H9 (cell line): ENCODE data around the gene SLC6A3. TPM values are rescaled to one million over a fixed set of nuclear protein-coding genes. Genes with fewer than 3 reads are reported as not detected.
A peak's percentile ranks its signal among the peaks of the same experiment; 100 is the strongest.

Experiments
- DNase-seq: peaks from one replicate; pipeline ENCODE4 v3.0.0-alpha.2; 2017
- H2AFZ ChIP-seq: one replicate; pipeline ENCODE4 v1.6.1; 2013; ENCODE audit warnings: mild to moderate bottlenecking, low read length, control low read depth, moderate library complexity
- H2AK5ac ChIP-seq: 2 replicates; pipeline ENCODE4 v1.6.1; 2013; ENCODE audit warnings: low read length, control low read depth, mixed read lengths; ENCODE audit not compliant: insufficient read length
- H2BK120ac ChIP-seq: one replicate; pipeline ENCODE4 v1.6.1; 2013; ENCODE audit warnings: low read depth, mild to moderate bottlenecking, low read length, control low read depth, inconsistent platforms; ENCODE audit not compliant: poor library complexity, severe bottlenecking
- H2BK12ac ChIP-seq: 2 replicates; pipeline ENCODE4 v1.6.1; 2013; ENCODE audit warnings: low read length, control low read depth, mixed read lengths, low read depth; ENCODE audit not compliant: insufficient read length
- H2BK15ac ChIP-seq: 2 replicates; pipeline ENCODE4 v1.6.1; 2013; ENCODE audit warnings: low read depth, low read length, control low read depth
- H2BK20ac ChIP-seq: one replicate; pipeline ENCODE4 v1.6.1; 2013; ENCODE audit warnings: low read depth, mild to moderate bottlenecking, low read length, control low read depth, inconsistent platforms; ENCODE audit not compliant: poor library complexity, severe bottlenecking
- H2BK5ac ChIP-seq: 2 replicates; pipeline ENCODE4 v1.6.1; 2013; ENCODE audit warnings: low read length, control low read depth, mixed read lengths; ENCODE audit not compliant: insufficient read length
- H3K14ac ChIP-seq: 2 replicates; pipeline ENCODE4 v1.6.1; 2013; ENCODE audit warnings: low read length, control low read depth; ENCODE audit not compliant: insufficient read depth
- H3K18ac ChIP-seq: 2 replicates; pipeline ENCODE4 v1.6.1; 2013; ENCODE audit warnings: low read depth, mild to moderate bottlenecking, mixed read lengths, low read length, control low read depth; ENCODE audit not compliant: insufficient read length
- H3K23ac ChIP-seq: 2 replicates; pipeline ENCODE4 v1.6.1; 2013; ENCODE audit warnings: low read length, control low read depth, mixed read lengths, low read depth; ENCODE audit not compliant: insufficient read length
- H3K23me2 ChIP-seq: 2 replicates; pipeline ENCODE4 v1.6.1; 2013; ENCODE audit warnings: low read depth, mild to moderate bottlenecking, mixed read lengths, low read length, control low read depth; ENCODE audit not compliant: insufficient read length, poor library complexity, severe bottlenecking
- H3K27ac ChIP-seq: 2 replicates; pipeline ENCODE4 v1.5.1; 2013; ENCODE audit warnings: low read length, control low read depth, mixed read lengths, low read depth; ENCODE audit not compliant: insufficient read length
- H3K27me3 ChIP-seq: 2 replicates; pipeline ENCODE4 v1.6.1; 2013; ENCODE audit warnings: low read length, control low read depth, inconsistent platforms; ENCODE audit not compliant: insufficient read depth
- H3K4ac ChIP-seq: 2 replicates; pipeline ENCODE4 v1.6.1; 2013; ENCODE audit warnings: low read depth, mild to moderate bottlenecking, control low read depth, inconsistent platforms, low read length, moderate library complexity
- H3K4me1 ChIP-seq: 2 replicates; pipeline ENCODE4 v1.6.1; 2013; ENCODE audit warnings: low read length, control low read depth, inconsistent platforms; ENCODE audit not compliant: insufficient read depth
- H3K4me2 ChIP-seq: 2 replicates; pipeline ENCODE4 v1.6.1; 2013; ENCODE audit warnings: low read length, control low read depth, mixed read lengths; ENCODE audit not compliant: insufficient read length, insufficient read depth
- H3K56ac ChIP-seq: 2 replicates; pipeline ENCODE4 v1.6.1; 2013; ENCODE audit warnings: low read depth, mild to moderate bottlenecking, mixed read lengths, low read length, control low read depth; ENCODE audit not compliant: insufficient read length
- H3K79me1 ChIP-seq: 2 replicates; pipeline ENCODE4 v1.6.1; 2013; ENCODE audit warnings: low read depth, mild to moderate bottlenecking, moderate library complexity, low read length, control low read depth, inconsistent platforms; ENCODE audit not compliant: insufficient read depth, poor library complexity, severe bottlenecking
- H3K79me2 ChIP-seq: 2 replicates; pipeline ENCODE4 v1.6.1; 2013; ENCODE audit warnings: low read length, control low read depth, inconsistent platforms; ENCODE audit not compliant: insufficient read depth
- H3K9ac ChIP-seq: 2 replicates; pipeline ENCODE4 v1.6.1; 2013; ENCODE audit warnings: low read length, control low read depth, mixed read lengths; ENCODE audit not compliant: insufficient read length; ENCODE audit errors: extremely low read depth
- H3K9me3 ChIP-seq: one replicate; pipeline ENCODE4 v1.6.1; 2013; ENCODE audit warnings: low read depth, low read length, inconsistent platforms; ENCODE audit not compliant: control insufficient read depth
- H3T11ph ChIP-seq: one replicate; pipeline ENCODE4 v1.6.1; 2013; ENCODE audit warnings: mild to moderate bottlenecking, low read length, control low read depth, inconsistent platforms
- H4K20me1 ChIP-seq: one replicate; pipeline ENCODE4 v1.6.1; 2013; ENCODE audit not compliant: control insufficient read depth, insufficient read length, insufficient read depth
- H4K5ac ChIP-seq: 2 replicates; pipeline ENCODE4 v1.6.1; 2013; ENCODE audit warnings: low read depth, mild to moderate bottlenecking, mixed read lengths, low read length, control low read depth; ENCODE audit not compliant: insufficient read length
- H4K8ac ChIP-seq: replicated peaks from 2 replicates; pipeline ENCODE4 v1.6.1; 2013; ENCODE audit warnings: low read length, control low read depth, mixed read lengths, low read depth; ENCODE audit not compliant: insufficient read length
- H4K91ac ChIP-seq: 2 replicates; pipeline ENCODE4 v1.6.1; 2013; ENCODE audit warnings: low read depth, mild to moderate bottlenecking, moderate library complexity, mixed read lengths, low read length, control low read depth; ENCODE audit not compliant: insufficient read length
- H3K27ac Mint-ChIP-seq, 3 experiments: 2 replicates in 2 of 3; 3 replicates in 1 of 3; pipeline ENCODE4 v1.8.0; 2020 to 2021; ENCODE audit warnings: mixed read lengths in 3 of 3, mild to moderate bottlenecking in 1 of 3, moderate library complexity in 1 of 3
- H3K27me3 Mint-ChIP-seq: 2 replicates; pipeline ENCODE4 v1.8.0; 2021; ENCODE audit warnings: low read depth, mild to moderate bottlenecking, moderate library complexity, mixed read lengths
- H3K36me3 Mint-ChIP-seq, 3 experiments: 2 replicates in 2 of 3; 3 replicates in 1 of 3; pipeline ENCODE4 v1.8.0; 2020 to 2021; ENCODE audit warnings: low read depth in 3 of 3, mixed read lengths in 3 of 3; ENCODE audit not compliant: insufficient read depth in 1 of 3
- H3K4me1 Mint-ChIP-seq, 2 experiments: 2 replicates each; pipeline ENCODE4 v1.8.0; 2020; ENCODE audit warnings: mixed read lengths in 2 of 2
- H3K4me3 Mint-ChIP-seq, 2 experiments: 2 replicates in 1 of 2; 3 replicates in 1 of 2; pipeline ENCODE4 v1.8.0; 2020 to 2021; ENCODE audit warnings: mild to moderate bottlenecking in 2 of 2, mixed read lengths in 2 of 2, moderate library complexity in 1 of 2
- H3K9me3 Mint-ChIP-seq, 2 experiments: 2 replicates in 1 of 2; 3 replicates in 1 of 2; pipeline ENCODE4 v1.8.0; 2020; ENCODE audit warnings: mild to moderate bottlenecking in 2 of 2, mixed read lengths in 2 of 2, moderate library complexity in 1 of 2
- WGBS: extraction: QIAGEN DNeasy Blood & Tissue Kit; methylation state at CpG from one replicate; pipeline ENCODE4 v1.1.7; 2013; ENCODE audit warnings: missing lambda C conversion rate, low lambda C conversion rate, mixed read lengths; ENCODE audit not compliant: insufficient read length; ENCODE audit errors: extremely low coverage; 5-methylcytosine and 5-hydroxymethylcytosine counted together
- total RNA-seq: library from RNA; stranded (reverse); gene quantifications from 2 replicates; pipeline ENCODE4 v1.2.1, GENCODE V29; 2021
- TF ChIP-seq, protein P1 (sequence below): fragments of 200-600 bp; sonication (generic); conservative IDR thresholded peaks from 3 replicates; pipeline ENCODE4 v1.8.0; 2021; ENCODE audit warnings: antibody characterized with exemption, mild to moderate bottlenecking

The SLC6A3 gene
- total RNA-seq, 1 experiment from 2014 or later, result 0.61 TPM

DNA sequence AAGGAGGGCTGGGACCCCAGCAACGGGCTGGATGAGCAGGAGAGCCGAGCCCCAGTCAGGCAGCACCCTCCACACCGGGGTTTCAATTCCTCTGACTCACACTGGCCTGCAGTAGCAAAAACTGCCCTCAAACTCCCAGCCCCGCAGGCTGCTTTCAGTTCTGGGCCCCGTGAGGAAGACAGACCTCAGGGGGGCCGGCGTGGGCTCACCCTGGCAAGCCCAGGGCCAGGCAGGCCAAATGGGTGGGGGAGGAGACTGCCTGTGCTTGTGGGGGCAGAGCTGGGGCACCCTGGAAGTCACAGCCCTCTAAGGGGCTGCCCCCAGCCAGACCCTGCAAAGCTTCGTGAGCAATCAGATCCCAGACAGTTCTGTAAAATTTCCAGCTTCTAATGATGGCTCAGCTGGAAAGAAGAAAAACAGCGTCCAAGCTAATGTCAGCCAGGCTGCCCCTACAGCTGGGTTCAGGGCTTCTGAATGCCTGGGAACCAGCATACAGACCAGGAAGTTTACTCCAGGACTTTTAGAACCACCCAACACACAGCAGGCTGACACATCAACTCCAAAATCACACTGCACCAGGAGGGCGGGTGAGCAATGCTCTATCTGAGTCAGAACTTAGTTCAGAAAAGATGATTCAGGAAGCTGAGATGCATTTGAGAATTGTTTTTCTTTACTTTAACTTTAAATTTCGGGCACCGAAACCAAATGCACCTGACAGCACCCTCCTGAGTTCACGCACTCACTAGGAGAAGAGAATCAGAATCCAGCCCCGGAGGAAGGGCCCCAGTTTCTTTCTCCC lies 43.8 kb upstream of the SLC6A3 start:
- no peak for DNase-seq
- Histone ChIP-seq H4K5ac (no peak overlapping the region), H3K27me3 (no peaks in the 10 kb centered on the region), H4K8ac (no peak overlapping the region), H3K4ac (no peak overlapping the region), H3K79me1 (no peaks in the 10 kb centered on the region), H2BK12ac (no peak overlapping the region), H3K9me3 (no peaks in the 10 kb centered on the region), H3T11ph (no peak overlapping the region), H3K23me2 (no peaks in the 10 kb centered on the region), H3K18ac (no peak overlapping the region), H2BK120ac (no peak overlapping the region), H4K91ac (no peak overlapping the region), H3K9ac (no peak overlapping the region), H2BK5ac (no peak overlapping the region), H3K27ac (no peak overlapping the region), H3K79me2 (0 out of 2 replicates have a peak, but pooled peaks cover 2% of the 10 kb centered on the region), H3K56ac (no peak overlapping the region), H2AFZ (no peak overlapping the region), H3K14ac (no peak overlapping the region), H3K4me1 (no peaks in the 10 kb centered on the region), H2AK5ac (no peak overlapping the region), H3K23ac (no peak overlapping the region), H4K20me1 (peaks cover 2% of the 10 kb centered on the region), H2BK20ac (no peak overlapping the region), H2BK15ac (no peak overlapping the region), H3K4me2 (no peak overlapping the region)
- Mint-ChIP-seq H3K27me3 (no peaks in the 10 kb centered on the region), H3K4me1 (no peaks in the 10 kb centered on the region), H3K36me3 (peaks cover 39 to 88% (median 86%) of the 10 kb centered on the region in 3 experiments; a peak in 6 of 7 replicates), H3K27ac (peak overlapping the region in 2 of 3 experiments; percentile 12 to 77; a peak in 3 of 7 replicates), H3K4me3 (no peak overlapping the region), H3K9me3 (no peaks in the 10 kb centered on the region)
- no CpG with 5 or more reads among the region's 14 CpGs for WGBS
- TF ChIP-seq, protein P1, sequence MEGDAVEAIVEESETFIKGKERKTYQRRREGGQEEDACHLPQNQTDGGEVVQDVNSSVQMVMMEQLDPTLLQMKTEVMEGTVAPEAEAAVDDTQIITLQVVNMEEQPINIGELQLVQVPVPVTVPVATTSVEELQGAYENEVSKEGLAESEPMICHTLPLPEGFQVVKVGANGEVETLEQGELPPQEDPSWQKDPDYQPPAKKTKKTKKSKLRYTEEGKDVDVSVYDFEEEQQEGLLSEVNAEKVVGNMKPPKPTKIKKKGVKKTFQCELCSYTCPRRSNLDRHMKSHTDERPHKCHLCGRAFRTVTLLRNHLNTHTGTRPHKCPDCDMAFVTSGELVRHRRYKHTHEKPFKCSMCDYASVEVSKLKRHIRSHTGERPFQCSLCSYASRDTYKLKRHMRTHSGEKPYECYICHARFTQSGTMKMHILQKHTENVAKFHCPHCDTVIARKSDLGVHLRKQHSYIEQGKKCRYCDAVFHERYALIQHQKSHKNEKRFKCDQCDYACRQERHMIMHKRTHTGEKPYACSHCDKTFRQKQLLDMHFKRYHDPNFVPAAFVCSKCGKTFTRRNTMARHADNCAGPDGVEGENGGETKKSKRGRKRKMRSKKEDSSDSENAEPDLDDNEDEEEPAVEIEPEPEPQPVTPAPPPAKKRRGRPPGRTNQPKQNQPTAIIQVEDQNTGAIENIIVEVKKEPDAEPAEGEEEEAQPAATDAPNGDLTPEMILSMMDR, result no peak
